ENCODE data around the gene VSIG10.

- TF ChIP-seq SIN3A (IDR thresholded peaks at IDR 0.05; ENCODE audit: borderline replicate concordance, insufficient read depth, low read depth, low read length) = no peak
- no peak for TF ChIP-seq CTCF (IDR thresholded peaks at IDR 0.05)
- no peak for TF ChIP-seq POLR2AphosphoS5 (IDR thresholded peaks at IDR 0.05; ENCODE audit: low read depth, low read length)
- no peak for TF ChIP-seq REST (IDR thresholded peaks at IDR 0.05; ENCODE audit: insufficient read depth in 1 of 2, low read depth in 2 of 2, low read length in 1 of 2)
These were observed 87.9 kb downstream of the VSIG10 start for GRCh38 chr12:118015944-118016343.

Data from Panc1 (cell line).